Spleen (tissue), 11 donors: ENCODE measurements around the gene ANKRD17. TPM values are rescaled to one million over a fixed set of nuclear protein-coding genes. Genes with fewer than 3 reads are reported as not detected.
A peak's percentile ranks its signal among the peaks of the same experiment; 100 is the strongest.

Experiments used
- DNase-seq: peaks from one replicate; pipeline ENCODE4 v3.0.0-alpha.2; 2020
- H3K27ac ChIP-seq, 8 donors: fragments of 200-600 bp; sonication (generic) in 7 of 8; 1 replicate in 4 of 8; 2 replicates in 4 of 8; pipeline versions ENCODE4 v1.5.0 to v1.8.0; 2016 to 2021; ENCODE audit warnings: inconsistent platforms in 4 of 8, mild to moderate bottlenecking in 4 of 8, moderate library complexity in 1 of 8
- H3K27me3 ChIP-seq, 7 donors: fragments of 200-600 bp; sonication (generic) in 6 of 7; replicated peaks in 1 of 7; 1 replicate in 4 of 7; 2 replicates in 3 of 7; pipeline versions ENCODE4 v1.5.0 to v1.8.0; 2016 to 2021; ENCODE audit warnings: inconsistent platforms in 3 of 7, mild to moderate bottlenecking in 1 of 7
- H3K36me3 ChIP-seq, 6 donors: fragments of 200-600 bp; sonication (generic) in 5 of 6; 1 replicate in 4 of 6; 2 replicates in 2 of 6; pipeline versions ENCODE4 v1.5.0 to v1.8.0; 2016 to 2021; ENCODE audit warnings: inconsistent platforms in 2 of 6
- H3K4me1 ChIP-seq, 6 donors: fragments of 200-600 bp; sonication (generic) in 5 of 6; 1 replicate in 3 of 6; 2 replicates in 3 of 6; pipeline versions ENCODE4 v1.5.0 to v1.8.0; 2016 to 2021; ENCODE audit warnings: inconsistent platforms in 3 of 6
- H3K4me3 ChIP-seq, 8 donors: fragments of 200-600 bp; sonication (generic) in 7 of 8; 1 replicate in 4 of 8; 2 replicates in 4 of 8; pipeline versions ENCODE4 v1.5.0 to v1.8.0; 2016 to 2021; ENCODE audit warnings: inconsistent platforms in 4 of 8, mild to moderate bottlenecking in 4 of 8, moderate library complexity in 2 of 8
- H3K9me3 ChIP-seq, 8 donors: fragments of 200-600 bp; sonication (generic) in 7 of 8; 1 replicate in 4 of 8; 2 replicates in 4 of 8; pipeline versions ENCODE4 v1.5.0 to v1.8.0; 2016 to 2021; ENCODE audit warnings: inconsistent platforms in 4 of 8
- CTCF ChIP-seq, 11 experiments: fragments of 200-600 bp in 7 of 11; fragments of 450-650 bp in 4 of 11; sonication (generic) in 4 of 11; IDR thresholded peaks in 8 of 11; conservative IDR thresholded peaks in 3 of 11; 1 replicate in 7 of 11; 2 replicates in 4 of 11; pipeline versions ENCODE4 v1.4.0 to v1.8.0; 2016 to 2021; ENCODE audit warnings: antibody characterized with exemption in 11 of 11, inconsistent platforms in 4 of 11, mild to moderate bottlenecking in 1 of 11
- POLR2A ChIP-seq, 3 donors: fragments of 450-650 bp; IDR thresholded peaks; one replicate each; pipeline ENCODE4 v1.5.1; 2017; ENCODE audit warnings: antibody characterized with exemption in 3 of 3, mild to moderate bottlenecking in 1 of 3
- POLR2AphosphoS5 ChIP-seq, 3 donors: sonication (generic); formaldehyde crosslinking; IDR thresholded peaks; one replicate each; pipeline ENCODE4 v1.5.1; 2017; ENCODE audit warnings: antibody characterized with exemption in 3 of 3
- WGBS, 5 donors: extraction: QIAGEN DNeasy Blood & Tissue Kit in 3 of 5; methylation state at CpG; one replicate each; pipeline versions ENCODE4 v1.1.5 to v1.1.7; 2013 to 2018; 5-methylcytosine and 5-hydroxymethylcytosine counted together
- intact Hi-C: fragments of 100-400 bp; cut with DNase I; formaldehyde crosslinking; loops from one replicate; pipeline ENCODE4 v1.15.0; 2023; ENCODE audit warnings: low total_unique reads
- polyA plus RNA-seq, 3 donors: library from polyadenylated mRNA; stranded (reverse); fragments of 200-250 nt; gene quantifications; one replicate each; pipeline ENCODE4 v1.2.1, GENCODE V29; 2013
- total RNA-seq, 7 donors: library from RNA; depleted of rRNA in 3 of 7; stranded (reverse); fragments of >200 nt in 3 of 7; fragmentation: NEBNext Ultra II Directional in 4 of 7; extraction: Animal tissue kit (Norgen Biotek cat#: 25700) in 4 of 7; gene quantifications; one replicate each; pipeline versions ENCODE4 v1.1.0 to v1.2.1, GENCODE V29; 2016 to 2021
- donor health status: healthy with polysubstance abuse.
- donor health status: DM: no; HTN: no; CAD: no; lungs with moderate emphysema.
- donor health status: DM: no; HTN: no; CAD: no.
- donor health status: Bipolar disorder and iron deficiency.
- donor health status: healthy.
- donor health status: DM: no; HTN: no; CAD: no.
- donor health status: DM: yes; HTN: yes; CAD: no.

ANKRD17 gene
- total and polyA plus RNA-seq, 10 donors, result 7.1 to 71.5 (median 60.0) TPM

DNA sequence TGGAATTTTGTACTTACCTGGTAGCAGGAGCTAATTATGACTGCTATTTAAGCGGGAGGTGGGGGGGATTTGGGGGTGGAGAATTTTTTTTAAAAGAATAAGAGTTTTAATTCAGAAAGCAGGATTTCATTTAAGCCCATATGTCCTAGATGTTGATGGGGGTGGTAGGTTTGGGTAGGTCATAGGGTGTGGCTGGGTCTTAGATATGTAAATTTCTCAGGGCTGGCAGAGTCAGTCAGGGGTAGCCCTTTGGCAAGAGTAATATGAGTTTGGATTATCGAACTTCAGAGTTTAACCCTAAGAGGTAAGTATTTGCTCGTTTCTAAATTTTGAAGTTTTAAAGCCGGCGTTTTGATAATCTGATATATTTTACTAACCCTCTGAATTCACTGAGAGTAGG lies 153.9 kb downstream of the ANKRD17 start:
- intact Hi-C loops, result no loop called here
- Histone ChIP-seq H3K27me3 (no peaks in the 10 kb centered on the region), H3K4me1 (no peaks in the 10 kb centered on the region), H3K4me3 (no peak overlapping the region), H3K36me3 (peaks cover 0 to 93% (median 49%) of the 10 kb centered on the region in 6 donors), H3K27ac (no peak overlapping the region), H3K9me3 (no peaks in the 10 kb centered on the region)
- no peak for DNase-seq
- WGBS, 5 donors, result 87 to 97% (median 94%) methylated on average over 5 of the region's 5 CpGs
- TF ChIP-seq POLR2A (IDR thresholded peaks at IDR 0.05) (no peak), CTCF (IDR thresholded peaks at IDR 0.05 in 8 of 11, conservative IDR thresholded peaks at IDR 0.05 in 3 of 11) (no peak), POLR2AphosphoS5 (IDR thresholded peaks at IDR 0.05) (no peak)

DNA sequence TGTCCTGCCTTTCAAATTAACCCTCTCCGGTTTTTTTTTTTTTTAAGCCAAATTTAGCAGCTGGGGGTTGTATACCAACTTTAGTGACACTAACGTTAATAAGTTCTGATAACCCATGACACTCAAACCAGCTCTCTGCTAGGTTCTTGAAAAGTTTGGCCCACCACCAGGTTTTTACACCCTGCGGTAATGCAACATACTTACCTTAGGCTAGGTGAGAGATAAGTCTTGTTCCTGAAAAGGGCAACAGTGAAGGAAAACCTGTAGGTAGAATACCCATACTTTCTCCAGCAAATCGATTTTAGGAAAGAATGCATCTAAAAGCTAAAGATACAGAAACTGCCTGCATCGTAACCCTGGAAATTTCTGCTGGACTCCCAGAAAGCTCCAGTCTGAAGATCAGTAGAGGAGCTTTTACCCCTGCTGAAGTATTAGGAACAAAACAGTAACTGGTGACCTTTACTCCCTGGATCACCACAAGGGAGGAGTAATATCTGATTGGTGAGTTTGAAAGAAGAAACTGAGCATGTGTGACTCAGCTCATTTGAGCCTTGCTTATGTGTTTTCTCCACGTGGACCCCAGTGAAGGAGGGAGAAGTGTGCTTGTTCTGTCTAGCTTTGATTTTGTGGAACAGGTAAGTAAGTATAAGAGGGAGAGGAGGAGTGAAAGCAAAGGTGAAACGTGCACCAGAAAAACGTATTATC lies 154.6 kb downstream of the ANKRD17 start:
- WGBS, 5 donors, result 85 to 91% (median 88%) methylated on average over 8 of the region's 8 CpGs

GRCh38 chr4:73099143-73099542 lies 159.5 kb downstream of the ANKRD17 start:
- H3K27me3 ChIP-seq, result no peaks in the 10 kb centered on the region
- H3K4me1 ChIP-seq, result peaks cover 0 to 6% (median 0%) of the 10 kb centered on the region in 6 donors
- TF ChIP-seq CTCF (IDR thresholded peaks at IDR 0.05 in 8 of 11, conservative IDR thresholded peaks at IDR 0.05 in 3 of 11) (no peak), POLR2A (IDR thresholded peaks at IDR 0.05) (no peak), POLR2AphosphoS5 (IDR thresholded peaks at IDR 0.05) (no peak)
- intact Hi-C loops, result no loop called here
- peak overlapping the region in 5 of 8 donors; percentile 18 to 60 (median 51) for H3K27ac ChIP-seq
- DNase-seq, result no peak
- no peak overlapping the region for H3K4me3 ChIP-seq
- 74 to 91% (median 84%) methylated on average over 7 of the region's 7 CpGs for WGBS, 5 donors
- H3K9me3 ChIP-seq, result no peaks in the 10 kb centered on the region
- peaks cover 0 to 94% (median 58%) of the 10 kb centered on the region in 6 donors for H3K36me3 ChIP-seq

More for the DNA sequence above, 154.6 kb downstream of the ANKRD17 start:
- Histone ChIP-seq H3K27me3 (no peaks in the 10 kb centered on the region), H3K27ac (no peak overlapping the region), H3K4me1 (peaks cover 0 to 6% (median 0%) of the 10 kb centered on the region in 6 donors), H3K9me3 (no peaks in the 10 kb centered on the region), H3K36me3 (peaks cover 0 to 93% (median 43%) of the 10 kb centered on the region in 6 donors), H3K4me3 (no peak overlapping the region)
- no peak for DNase-seq
- intact Hi-C loops, result no loop called here
- TF ChIP-seq POLR2AphosphoS5 (IDR thresholded peaks at IDR 0.05) (no peak), POLR2A (IDR thresholded peaks at IDR 0.05) (no peak), CTCF (IDR thresholded peaks at IDR 0.05 in 8 of 11, conservative IDR thresholded peaks at IDR 0.05 in 3 of 11) (no peak)

GRCh38 chr4:73098713-73099112 lies 159.9 kb downstream of the ANKRD17 start:
- no peaks in the 10 kb centered on the region for H3K9me3 ChIP-seq
- intact Hi-C loops, result no loop called here
- peak overlapping the region in 5 of 8 donors; percentile 30 to 60 (median 51) for H3K27ac ChIP-seq
- 72 to 80% (median 75%) methylated on average over 7 of the region's 7 CpGs for WGBS, 5 donors
- H3K4me3 ChIP-seq, result no peak overlapping the region
- no peaks in the 10 kb centered on the region for H3K27me3 ChIP-seq
- peaks cover 0 to 94% (median 62%) of the 10 kb centered on the region in 6 donors for H3K36me3 ChIP-seq
- DNase-seq, result no peak
- TF ChIP-seq POLR2AphosphoS5 (IDR thresholded peaks at IDR 0.05) (no peak), POLR2A (IDR thresholded peaks at IDR 0.05) (no peak), CTCF (IDR thresholded peaks at IDR 0.05 in 8 of 11, conservative IDR thresholded peaks at IDR 0.05 in 3 of 11) (no peak)
- peaks cover 0 to 6% (median 0%) of the 10 kb centered on the region in 6 donors for H3K4me1 ChIP-seq
